ENCODE data around the gene EEF1G. TPM values are rescaled to one million over a fixed set of nuclear protein-coding genes. Genes with fewer than 3 reads are reported as not detected.

The EEF1G gene
- total RNA-seq, 1 donor from 2014 or later = 1,747 TPM

DNA sequence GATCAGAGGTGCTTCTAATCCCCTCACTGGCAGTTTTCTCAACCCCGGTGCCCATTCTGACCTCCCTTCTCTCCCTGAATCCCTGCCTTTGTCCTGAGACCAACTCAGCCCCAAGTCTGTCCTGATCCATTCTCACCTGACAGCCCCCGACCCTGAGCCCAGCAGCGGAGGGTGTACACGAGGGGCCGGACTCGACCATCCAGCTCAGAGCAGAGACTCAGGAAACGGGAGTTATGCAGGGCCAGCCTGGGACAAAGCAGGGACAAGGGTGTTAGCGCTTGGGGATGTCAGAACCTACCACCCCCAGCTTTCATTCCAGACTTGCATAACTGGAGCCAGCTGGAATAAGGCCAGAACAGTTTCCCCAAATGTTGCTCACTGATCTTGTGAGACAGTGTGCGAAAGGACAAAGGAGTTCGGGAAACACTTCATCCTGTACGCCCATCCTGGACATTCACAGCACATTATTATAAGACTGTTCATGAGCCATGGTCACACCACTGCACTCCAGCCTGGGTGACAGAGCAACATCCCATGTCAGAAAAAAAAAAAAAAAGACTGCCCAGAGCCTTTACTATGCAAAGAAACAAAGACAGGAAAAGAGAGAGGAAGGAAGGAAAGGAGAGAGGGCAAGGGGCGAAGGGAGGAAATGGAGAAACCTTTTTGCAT lies 3.5 kb upstream of the EEF1G start:
- H3K27ac Mint-ChIP-seq = peak overlapping the region; percentile 55
- H3K9me3 Mint-ChIP-seq = no peaks in the 10 kb centered on the region
- no peak overlapping the region for H3K4me3 Mint-ChIP-seq
- H3K36me3 Mint-ChIP-seq = peaks cover 17% of the 10 kb centered on the region
- no peaks in the 10 kb centered on the region for H3K27me3 Mint-ChIP-seq (ENCODE audit: low read depth)
- DNase-seq (ENCODE audit: low spot score in 2 of 2, unreplicated experiment in 2 of 2) = no peak
- H3K4me1 Mint-ChIP-seq = peaks cover 38% of the 10 kb centered on the region
- TF ChIP-seq, protein P1, sequence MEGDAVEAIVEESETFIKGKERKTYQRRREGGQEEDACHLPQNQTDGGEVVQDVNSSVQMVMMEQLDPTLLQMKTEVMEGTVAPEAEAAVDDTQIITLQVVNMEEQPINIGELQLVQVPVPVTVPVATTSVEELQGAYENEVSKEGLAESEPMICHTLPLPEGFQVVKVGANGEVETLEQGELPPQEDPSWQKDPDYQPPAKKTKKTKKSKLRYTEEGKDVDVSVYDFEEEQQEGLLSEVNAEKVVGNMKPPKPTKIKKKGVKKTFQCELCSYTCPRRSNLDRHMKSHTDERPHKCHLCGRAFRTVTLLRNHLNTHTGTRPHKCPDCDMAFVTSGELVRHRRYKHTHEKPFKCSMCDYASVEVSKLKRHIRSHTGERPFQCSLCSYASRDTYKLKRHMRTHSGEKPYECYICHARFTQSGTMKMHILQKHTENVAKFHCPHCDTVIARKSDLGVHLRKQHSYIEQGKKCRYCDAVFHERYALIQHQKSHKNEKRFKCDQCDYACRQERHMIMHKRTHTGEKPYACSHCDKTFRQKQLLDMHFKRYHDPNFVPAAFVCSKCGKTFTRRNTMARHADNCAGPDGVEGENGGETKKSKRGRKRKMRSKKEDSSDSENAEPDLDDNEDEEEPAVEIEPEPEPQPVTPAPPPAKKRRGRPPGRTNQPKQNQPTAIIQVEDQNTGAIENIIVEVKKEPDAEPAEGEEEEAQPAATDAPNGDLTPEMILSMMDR (IDR thresholded peaks at IDR 0.05; ENCODE audit: unreplicated experiment) = no peak

DNA sequence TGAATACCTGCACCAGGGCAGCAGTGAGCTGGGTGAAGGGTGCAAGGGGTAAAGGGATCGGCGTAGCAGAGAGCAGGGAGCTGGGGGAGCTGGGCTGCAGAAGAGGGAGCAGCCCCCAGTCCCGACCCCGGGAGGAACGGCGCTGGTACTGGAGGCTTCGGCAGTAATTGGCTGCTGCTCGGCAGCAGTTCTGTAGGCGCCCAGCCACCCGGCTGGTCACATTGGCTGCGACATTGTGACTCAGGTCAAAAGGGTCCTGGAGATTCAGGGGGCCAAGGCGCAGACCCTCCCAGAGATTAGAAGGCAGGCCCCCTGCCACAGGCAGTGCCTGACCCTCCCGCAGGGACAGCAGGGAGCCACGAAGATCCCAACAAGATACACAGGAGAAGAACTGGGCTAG lies 2.1 kb upstream of the EEF1G start:
- H3K36me3 Mint-ChIP-seq = peaks cover 22% of the 10 kb centered on the region
- H3K27me3 Mint-ChIP-seq (ENCODE audit: low read depth) = no peaks in the 10 kb centered on the region
- peak overlapping the region; percentile 97 for H3K4me3 Mint-ChIP-seq
- peak overlapping the region; percentile 99 for H3K27ac Mint-ChIP-seq
- peaks cover 52% of the 10 kb centered on the region for H3K4me1 Mint-ChIP-seq
- no peaks in the 10 kb centered on the region for H3K9me3 Mint-ChIP-seq
- TF ChIP-seq, protein P1 (IDR thresholded peaks at IDR 0.05; ENCODE audit: unreplicated experiment) = no peak
- DNase-seq (ENCODE audit: low spot score in 2 of 2, unreplicated experiment in 2 of 2) = no peak

DNA sequence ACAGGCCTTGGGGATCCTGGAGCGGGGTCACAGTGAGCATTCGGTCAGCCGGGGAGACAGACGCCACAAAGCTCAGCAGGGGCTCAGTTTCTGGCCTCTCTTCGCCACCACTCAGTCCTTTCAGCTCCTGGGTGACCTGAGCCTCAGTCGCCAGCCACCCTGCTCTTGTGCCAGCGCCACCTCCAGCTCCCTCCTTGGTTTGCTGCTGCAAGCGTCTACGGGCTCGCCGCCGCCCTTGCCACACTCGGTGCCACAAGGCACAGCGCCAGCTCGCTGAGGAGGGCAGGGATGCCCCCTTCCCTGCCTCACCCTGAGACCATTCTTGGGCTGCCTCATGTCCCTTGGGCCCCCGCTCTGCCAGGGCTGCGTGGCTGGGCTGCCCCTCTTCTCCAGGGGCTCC lies 1.5 kb upstream of the EEF1G start:
- peak overlapping the region; percentile 97 for H3K4me3 Mint-ChIP-seq
- no peak for DNase-seq (ENCODE audit: low spot score in 2 of 2, unreplicated experiment in 2 of 2)

DNA sequence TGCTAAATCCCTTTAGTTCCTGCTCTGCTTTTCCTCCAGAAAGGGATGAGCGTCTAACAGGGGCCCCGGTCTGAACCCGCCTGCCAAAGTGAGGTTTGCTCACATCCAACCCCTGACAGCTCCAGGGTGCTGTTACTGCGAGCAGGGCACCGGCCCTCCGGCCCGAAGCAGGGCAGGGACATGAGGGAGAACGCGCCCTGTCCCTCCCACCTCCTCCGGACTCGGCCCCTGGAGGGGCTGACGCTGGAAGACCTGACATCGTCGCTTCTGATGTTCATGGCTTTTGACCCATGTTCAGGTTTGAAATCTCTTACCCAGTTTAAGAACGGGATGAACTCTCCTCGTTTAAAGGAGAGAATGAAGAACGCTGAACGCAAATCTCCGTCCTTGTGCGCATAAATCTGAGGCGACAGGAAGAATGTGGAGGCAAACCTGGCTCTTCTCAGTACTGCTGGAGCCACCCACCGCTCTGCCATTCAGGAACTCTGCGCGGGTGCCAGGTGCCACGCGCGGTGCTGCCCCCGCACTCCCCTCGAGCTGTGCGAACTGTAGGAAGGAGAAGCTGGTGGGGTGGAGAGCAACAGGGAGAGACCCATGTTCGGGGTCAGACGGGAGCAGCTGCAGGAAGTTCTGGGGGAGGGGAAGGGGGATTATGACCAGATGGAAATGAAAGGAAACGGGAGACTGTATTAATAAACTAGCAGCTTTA lies 826 bp upstream of the EEF1G start:
- H3K36me3 Mint-ChIP-seq = peaks cover 28% of the 10 kb centered on the region

More for the DNA sequence above, 1.5 kb upstream of the EEF1G start:
- peak overlapping the region; percentile 99 for H3K27ac Mint-ChIP-seq
- TF ChIP-seq, protein P1 (IDR thresholded peaks at IDR 0.05; ENCODE audit: unreplicated experiment) = no peak
- H3K4me1 Mint-ChIP-seq = peaks cover 54% of the 10 kb centered on the region
- H3K27me3 Mint-ChIP-seq (ENCODE audit: low read depth) = no peaks in the 10 kb centered on the region
- peaks cover 24% of the 10 kb centered on the region for H3K36me3 Mint-ChIP-seq
- H3K9me3 Mint-ChIP-seq = no peaks in the 10 kb centered on the region

DNA sequence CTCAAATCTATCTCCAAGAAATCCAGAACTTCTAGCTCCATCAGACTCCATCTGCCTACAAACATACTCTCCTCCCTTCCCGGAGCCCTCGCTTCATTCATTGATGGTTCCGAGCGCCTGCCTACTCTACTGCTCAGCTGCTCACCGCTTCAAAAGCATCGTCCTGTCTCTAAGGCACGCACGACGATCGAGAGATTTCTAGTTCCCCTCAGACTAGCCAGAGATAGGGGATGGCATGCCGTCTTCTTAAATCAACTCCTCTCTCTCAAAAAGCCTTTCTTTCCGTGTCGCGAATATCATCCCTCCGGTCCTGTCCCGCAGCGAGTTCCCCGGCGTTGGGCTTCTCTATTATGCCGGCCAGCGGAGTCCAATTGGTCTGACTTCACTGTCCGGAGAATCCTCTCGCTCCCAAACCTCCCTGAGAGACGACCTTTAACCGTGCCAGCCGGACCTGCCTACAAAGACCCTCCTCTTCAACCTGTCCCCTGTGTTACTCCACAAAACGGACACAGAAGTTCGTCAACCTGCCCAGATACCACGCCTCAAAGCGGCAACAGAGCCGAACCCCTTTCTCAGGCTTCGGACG lies 592 bp downstream of the EEF1G start:
- H3K36me3 Mint-ChIP-seq = peaks cover 32% of the 10 kb centered on the region
- peaks cover 55% of the 10 kb centered on the region for H3K4me1 Mint-ChIP-seq
- DNase-seq (ENCODE audit: low spot score in 2 of 2, unreplicated experiment in 2 of 2) = peak in 1 of 2 experiments; percentile 53
- H3K27ac Mint-ChIP-seq = peak overlapping the region; percentile 99
- H3K27me3 Mint-ChIP-seq (ENCODE audit: low read depth) = no peaks in the 10 kb centered on the region
- no peaks in the 10 kb centered on the region for H3K9me3 Mint-ChIP-seq
- TF ChIP-seq, protein P1 (IDR thresholded peaks at IDR 0.05; ENCODE audit: unreplicated experiment) = no peak
- H3K4me3 Mint-ChIP-seq = peak overlapping the region; percentile 97

More for the DNA sequence above, 826 bp upstream of the EEF1G start:
- H3K4me1 Mint-ChIP-seq = peaks cover 55% of the 10 kb centered on the region
- peak overlapping the region; percentile 97 for H3K4me3 Mint-ChIP-seq
- TF ChIP-seq, protein P1 (IDR thresholded peaks at IDR 0.05; ENCODE audit: unreplicated experiment) = no peak
- no peaks in the 10 kb centered on the region for H3K27me3 Mint-ChIP-seq (ENCODE audit: low read depth)
- H3K9me3 Mint-ChIP-seq = no peaks in the 10 kb centered on the region
- peak; percentile 37 to 52 for DNase-seq (ENCODE audit: low spot score in 2 of 2, unreplicated experiment in 2 of 2)
- H3K27ac Mint-ChIP-seq = peak overlapping the region; percentile 99

Measured in mesothelial cell of epicardium (in vitro differentiated cells).